NT2/D1 (cell line): ENCODE data around the gene TMBIM1.
A peak's percentile ranks its signal among the peaks of the same experiment; 100 is the strongest.

Source experiments
- DNase-seq: peaks from one replicate; pipeline ENCODE4 v3.0.0-alpha.2; 2011; ENCODE audit warnings: low read depth, low spot score
- H3K27me3 ChIP-seq: 2 replicates; pipeline ENCODE4 v1.6.0; 2011; ENCODE audit warnings: mild to moderate bottlenecking; ENCODE audit not compliant: insufficient read length, insufficient read depth
- H3K36me3 ChIP-seq: 2 replicates; pipeline ENCODE4 v1.6.1; 2011; ENCODE audit warnings: mild to moderate bottlenecking, low read length, mixed read lengths; ENCODE audit not compliant: insufficient read depth, insufficient read length
- H3K4me1 ChIP-seq: 2 replicates; pipeline ENCODE4 v1.5.1; 2011; ENCODE audit not compliant: insufficient read depth, insufficient read length
- H3K4me3 ChIP-seq: 2 replicates; pipeline ENCODE4 v1.5.1; 2011; ENCODE audit warnings: low read depth; ENCODE audit not compliant: insufficient read length
- H3K9ac ChIP-seq: 2 replicates; pipeline ENCODE4 v1.6.0; 2011; ENCODE audit warnings: low read depth; ENCODE audit not compliant: insufficient read length
- H3K9me3 ChIP-seq: 2 replicates; pipeline ENCODE4 v1.5.1; 2011; ENCODE audit warnings: mild to moderate bottlenecking, low read length; ENCODE audit not compliant: insufficient read depth
- SUZ12 ChIP-seq: IDR thresholded peaks from 2 replicates; pipeline ENCODE4 v1.6.1; 2011; ENCODE audit not compliant: insufficient read length, insufficient read depth; ENCODE audit errors: extremely low read depth
- YY1 ChIP-seq: IDR thresholded peaks from 2 replicates; pipeline ENCODE4 v1.6.1; 2011; ENCODE audit not compliant: insufficient read length, insufficient read depth
- ZNF274 ChIP-seq: IDR thresholded peaks from 2 replicates; pipeline ENCODE4 v1.6.1; 2011; ENCODE audit warnings: mild to moderate bottlenecking, low read depth, low read length

Gene TMBIM1

DNA sequence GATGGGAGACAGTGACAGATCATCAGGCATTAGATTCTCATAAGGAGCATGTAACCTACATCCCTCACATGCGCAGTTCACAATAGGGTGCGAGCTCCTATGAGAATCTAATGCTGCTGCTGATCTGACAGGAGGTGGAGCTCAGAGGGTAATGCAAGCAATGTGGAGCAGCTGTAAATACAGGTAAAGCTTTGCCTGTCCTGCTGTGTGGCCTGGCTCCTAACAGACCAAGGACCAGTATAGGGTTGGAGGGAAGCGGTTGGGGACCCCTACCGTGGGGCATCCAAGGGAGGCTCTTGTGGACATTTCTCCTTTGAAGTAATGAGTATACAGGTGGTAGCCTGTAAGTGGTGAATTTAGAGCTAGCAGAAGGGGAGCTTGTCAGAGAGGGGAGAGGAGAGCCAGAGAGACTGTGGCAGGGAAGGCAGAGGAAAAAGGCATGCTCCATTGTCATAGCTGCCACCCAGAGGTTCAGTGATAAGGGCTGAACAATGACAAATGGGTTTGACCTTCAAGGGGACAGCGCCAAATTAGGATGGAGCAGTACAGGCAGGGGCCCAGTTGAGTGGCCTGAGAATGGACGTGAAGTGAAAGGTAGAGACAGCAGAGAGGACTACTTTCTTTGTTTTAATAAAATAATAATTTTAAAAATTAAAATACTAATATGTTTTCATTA, 15.2 kb upstream of the TMBIM1 start:
- no peaks in the 10 kb centered on the region for H3K36me3 ChIP-seq

DNA sequence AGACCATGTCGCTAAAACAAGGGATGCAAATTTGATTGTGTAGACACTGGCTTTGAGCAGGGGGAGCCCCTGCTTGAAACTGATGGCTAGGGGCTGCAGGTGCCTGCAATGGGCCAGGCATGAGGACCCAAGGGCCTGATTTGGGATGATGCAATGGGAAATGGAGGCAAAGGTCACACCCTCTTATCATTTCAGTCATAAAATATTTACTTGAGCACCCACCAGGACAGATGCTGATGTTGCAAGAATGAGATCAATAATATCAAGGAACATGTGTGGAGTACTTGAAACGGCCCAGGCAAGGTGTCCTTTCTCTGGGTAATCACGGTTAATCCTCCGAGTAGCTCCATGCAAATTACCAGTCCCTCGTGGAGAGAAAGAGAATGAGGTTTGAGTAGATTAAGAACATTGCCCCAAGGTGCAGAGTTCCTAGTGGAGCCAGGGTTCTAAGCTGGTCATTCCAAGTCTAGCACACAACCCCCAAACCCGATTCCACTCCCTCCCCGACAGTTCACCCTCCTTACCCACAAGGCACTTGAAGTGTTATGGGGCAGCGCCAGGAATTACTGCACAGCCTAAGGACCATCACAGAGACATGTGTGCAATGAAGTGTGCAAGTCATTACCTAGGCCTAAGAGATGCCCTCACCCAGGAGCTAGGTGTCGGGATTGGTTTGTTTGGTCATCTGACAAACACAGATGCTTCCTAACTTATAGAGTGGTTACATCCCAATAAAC, 14.0 kb upstream of the TMBIM1 start:
- Histone ChIP-seq H3K9me3 (no peaks in the 10 kb centered on the region), H3K4me1 (peaks cover 4% of the 10 kb centered on the region), H3K36me3 (no peaks in the 10 kb centered on the region), H3K27me3 (no peaks in the 10 kb centered on the region), H3K4me3 (no peak overlapping the region), H3K9ac (no peak overlapping the region)
- TF ChIP-seq YY1: no peak
- TF ChIP-seq ZNF274: no peak
- TF ChIP-seq SUZ12: no peak
- DNase-seq: no peak

More for the DNA sequence above, 15.2 kb upstream of the TMBIM1 start:
- no peak overlapping the region for H3K4me3 ChIP-seq
- H3K27me3 ChIP-seq: no peaks in the 10 kb centered on the region
- no peak overlapping the region for H3K9ac ChIP-seq
- DNase-seq: no peak
- peaks cover 4% of the 10 kb centered on the region for H3K4me1 ChIP-seq
- H3K9me3 ChIP-seq: no peaks in the 10 kb centered on the region
- TF ChIP-seq SUZ12: no peak
- no peak for TF ChIP-seq ZNF274
- no peak for TF ChIP-seq YY1

DNA sequence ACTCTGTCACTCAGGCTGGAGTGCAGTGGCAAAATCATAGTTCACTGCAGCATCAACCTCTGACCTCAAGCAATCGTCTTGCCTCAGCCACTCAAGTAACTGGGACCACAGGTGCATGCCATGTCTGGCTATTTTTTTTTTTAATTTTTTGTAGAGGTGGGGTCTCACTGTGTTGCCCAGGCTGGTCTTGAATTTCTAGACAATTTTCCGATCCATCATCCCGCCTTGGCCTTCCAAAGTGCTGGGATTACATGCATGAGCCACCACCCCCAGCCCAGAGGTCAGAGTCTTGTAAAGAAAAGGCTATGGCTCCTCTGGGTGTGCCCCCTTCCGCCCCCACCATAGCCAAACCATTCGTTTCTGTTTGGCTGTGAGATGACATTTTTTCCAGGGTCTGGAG, 13.1 kb upstream of the TMBIM1 start:
- H3K4me1 ChIP-seq: peaks cover 4% of the 10 kb centered on the region
- H3K4me3 ChIP-seq: no peak overlapping the region
- no peaks in the 10 kb centered on the region for H3K36me3 ChIP-seq
- no peaks in the 10 kb centered on the region for H3K9me3 ChIP-seq
- no peaks in the 10 kb centered on the region for H3K27me3 ChIP-seq
- TF ChIP-seq ZNF274: no peak
- no peak for TF ChIP-seq SUZ12
- TF ChIP-seq YY1: no peak
- H3K9ac ChIP-seq: no peak overlapping the region
- no peak for DNase-seq

DNA sequence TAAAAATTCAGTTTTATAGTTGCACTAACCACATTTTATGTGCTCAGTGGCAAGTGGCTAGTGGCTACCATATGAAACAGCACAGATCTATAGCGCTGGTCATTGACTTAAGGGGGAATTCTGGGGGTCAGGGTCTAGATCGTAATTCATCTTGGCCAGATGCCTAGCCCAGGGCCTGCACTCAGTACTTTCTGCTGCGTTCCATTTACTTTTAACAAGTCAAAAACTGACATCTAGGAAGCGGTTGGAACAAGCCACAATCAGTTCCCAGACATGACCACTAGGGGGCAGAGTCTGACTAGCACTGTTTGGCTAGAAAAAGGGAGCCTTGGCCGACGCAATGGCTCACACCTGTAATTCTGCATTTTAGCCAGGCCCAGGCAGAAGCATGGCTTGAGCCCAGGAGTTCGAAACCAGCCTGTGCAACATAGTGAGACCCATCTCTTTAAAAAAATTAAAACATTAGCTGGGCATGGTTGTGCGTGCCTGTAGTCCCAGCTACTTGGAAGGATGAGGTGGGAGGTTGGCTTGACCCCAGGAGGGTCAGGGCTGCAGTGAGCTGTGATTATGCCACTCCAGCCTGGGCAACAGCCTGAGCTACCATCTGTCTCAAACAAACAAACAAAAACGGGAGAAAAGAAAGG, 9.0 kb upstream of the TMBIM1 start:
- DNase-seq: peak; percentile 92
- no peaks in the 10 kb centered on the region for H3K27me3 ChIP-seq
- no peak for TF ChIP-seq SUZ12
- TF ChIP-seq ZNF274: no peak
- no peak for TF ChIP-seq YY1
- peaks cover 2% of the 10 kb centered on the region for H3K4me1 ChIP-seq
- no peak overlapping the region for H3K9ac ChIP-seq
- H3K36me3 ChIP-seq: no peaks in the 10 kb centered on the region
- H3K9me3 ChIP-seq: no peaks in the 10 kb centered on the region
- H3K4me3 ChIP-seq: no peak overlapping the region

DNA sequence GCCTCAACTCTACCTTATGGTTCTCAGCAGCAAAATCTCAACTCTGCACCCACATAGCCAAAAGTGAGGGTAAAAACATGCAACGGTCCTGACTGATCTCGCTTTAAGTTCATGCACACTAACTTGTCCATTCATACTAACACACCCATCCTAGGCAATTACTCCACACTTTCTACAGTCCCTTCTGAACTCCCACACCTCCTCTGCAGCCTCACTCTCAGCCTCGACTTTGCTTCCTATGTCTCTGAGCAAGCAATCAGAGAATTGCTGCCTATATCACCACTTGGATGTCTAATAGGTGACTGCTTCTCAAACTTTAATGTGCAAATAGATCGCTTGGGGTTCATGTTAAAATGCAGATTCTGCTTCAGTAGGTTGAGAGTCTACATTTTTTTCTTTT, 7.8 kb upstream of the TMBIM1 start:
- H3K9ac ChIP-seq: no peak overlapping the region
- no peak for DNase-seq
- H3K36me3 ChIP-seq: no peaks in the 10 kb centered on the region
- H3K4me1 ChIP-seq: no peaks in the 10 kb centered on the region
- H3K4me3 ChIP-seq: no peak overlapping the region
- TF ChIP-seq YY1 (no peak), ZNF274 (no peak), SUZ12 (no peak)
- H3K27me3 ChIP-seq: no peaks in the 10 kb centered on the region
- H3K9me3 ChIP-seq: no peaks in the 10 kb centered on the region

DNA sequence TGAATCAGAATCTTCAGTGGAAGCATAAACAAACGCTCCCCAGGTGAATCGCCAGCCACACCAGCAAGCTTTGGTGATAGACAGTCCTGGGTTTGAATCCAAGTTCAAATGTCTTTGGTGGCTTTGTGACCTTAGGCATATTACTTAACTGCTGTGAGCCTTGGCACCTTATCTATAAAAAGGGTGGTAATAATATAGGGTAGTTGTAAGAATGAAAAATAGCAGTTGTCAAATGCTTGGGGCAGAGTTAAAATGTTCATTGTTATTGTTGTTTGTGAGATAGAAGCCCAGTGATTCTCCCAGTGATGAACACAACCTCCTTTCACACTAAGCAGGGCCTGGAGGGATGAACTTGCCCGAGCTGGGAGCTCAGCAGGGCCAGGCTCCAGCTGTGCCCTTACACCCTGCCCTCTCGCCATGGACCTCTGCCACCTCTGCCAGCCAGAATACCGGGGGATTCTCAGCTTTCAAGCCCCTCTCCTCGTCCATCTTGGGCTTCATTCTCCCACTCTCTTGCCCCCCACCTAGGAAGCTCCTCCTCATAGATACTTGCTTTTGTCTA, 6.1 kb upstream of the TMBIM1 start:
- Histone ChIP-seq H3K27me3 (no peaks in the 10 kb centered on the region), H3K36me3 (no peaks in the 10 kb centered on the region), H3K4me3 (no peak overlapping the region), H3K9me3 (no peaks in the 10 kb centered on the region), H3K9ac (no peak overlapping the region), H3K4me1 (peaks cover 2% of the 10 kb centered on the region)
- DNase-seq: no peak
- TF ChIP-seq YY1 (no peak), ZNF274 (no peak), SUZ12 (no peak)

DNA sequence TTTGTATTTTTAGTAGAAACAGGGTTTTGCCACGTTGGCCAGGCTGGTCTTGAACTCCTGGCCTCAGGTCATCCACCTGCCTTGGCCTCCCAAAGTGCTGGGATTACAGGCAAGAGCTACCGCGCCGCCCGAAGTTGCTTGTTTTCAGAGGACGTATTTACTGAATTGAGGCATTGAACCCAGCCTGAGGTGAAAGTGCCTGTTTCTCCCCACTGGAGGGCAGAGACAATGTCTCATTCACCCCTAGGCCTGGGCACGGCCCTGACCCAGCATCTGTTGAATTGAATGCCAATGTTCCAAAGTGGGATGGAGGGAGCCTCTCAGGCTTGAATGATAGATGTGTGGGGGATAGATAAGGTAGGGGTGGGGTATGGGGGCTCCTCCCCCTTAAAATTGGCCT, 4.5 kb upstream of the TMBIM1 start:
- H3K9me3 ChIP-seq: no peaks in the 10 kb centered on the region
- no peak for DNase-seq
- no peak overlapping the region for H3K4me3 ChIP-seq
- no peak overlapping the region for H3K9ac ChIP-seq
- peaks cover 2% of the 10 kb centered on the region for H3K4me1 ChIP-seq
- H3K27me3 ChIP-seq: no peaks in the 10 kb centered on the region
- TF ChIP-seq SUZ12 (no peak), YY1 (no peak), ZNF274 (no peak)
- no peaks in the 10 kb centered on the region for H3K36me3 ChIP-seq
